ACC112 (cell line): Measurements from ENCODE around the gene INMT.

Source experiments
- H2AFZ ChIP-seq: fragments of 200-600 bp; sonication (generic); one replicate; pipeline ENCODE4 v1.6.0; 2017; ENCODE audit warnings: antibody characterized with exemption, low read length; ENCODE audit not compliant: unreplicated experiment
- H3K27ac ChIP-seq: fragments of 200-600 bp; sonication (generic); 2 replicates; pipeline ENCODE4 v1.5.1; 2014; ENCODE audit warnings: low read depth, mild to moderate bottlenecking, antibody characterized with exemption, low read length, moderate library complexity
- H3K27me3 ChIP-seq: fragments of 200-600 bp; sonication (generic); 2 replicates; pipeline ENCODE4 v1.6.1; 2014; ENCODE audit warnings: mild to moderate bottlenecking, antibody characterized with exemption, low read length, moderate library complexity, mixed read lengths; ENCODE audit not compliant: insufficient read depth
- H3K36me3 ChIP-seq: fragments of 200-600 bp; sonication (generic); 2 replicates; pipeline ENCODE4 v1.6.1; 2016; ENCODE audit warnings: mild to moderate bottlenecking, antibody characterized with exemption, low read length, moderate library complexity, mixed read lengths; ENCODE audit not compliant: insufficient read depth
- H3K4me1 ChIP-seq: fragments of 200-600 bp; sonication (generic); one replicate; pipeline ENCODE4 v1.6.1; 2016; ENCODE audit warnings: low read length, mixed read lengths; ENCODE audit not compliant: insufficient read depth, unreplicated experiment, control insufficient read depth
- H3K4me3 ChIP-seq: fragments of 200-600 bp; sonication (generic); 2 replicates; pipeline ENCODE4 v1.5.1; 2014; ENCODE audit warnings: mild to moderate bottlenecking, low read depth, low read length
- H3K79me2 ChIP-seq: fragments of 200-600 bp; sonication (generic); one replicate; pipeline ENCODE4 v1.6.0; 2016; ENCODE audit warnings: low read length; ENCODE audit not compliant: control insufficient read depth, unreplicated experiment, insufficient read depth

Gene INMT

GRCh38 chr7:30782690-30783089, 30.8 kb downstream of the INMT start:
- no peaks in the 10 kb centered on the region for H3K79me2 ChIP-seq
- no peak overlapping the region for H3K27ac ChIP-seq
- H3K27me3 ChIP-seq, result no peaks in the 10 kb centered on the region
- no peaks in the 10 kb centered on the region for H3K36me3 ChIP-seq
- no peak overlapping the region for H3K4me3 ChIP-seq
- H2AFZ ChIP-seq, result no peak overlapping the region
- H3K4me1 ChIP-seq, result no peaks in the 10 kb centered on the region

GRCh38 chr7:30785786-30786185, 33.9 kb downstream of the INMT start:
- Histone ChIP-seq H3K4me3 (no peak overlapping the region), H2AFZ (no peak overlapping the region), H3K27me3 (no peaks in the 10 kb centered on the region), H3K36me3 (no peaks in the 10 kb centered on the region), H3K27ac (no peak overlapping the region), H3K4me1 (peaks cover 18% of the 10 kb centered on the region), H3K79me2 (no peaks in the 10 kb centered on the region)

- Histone ChIP-seq H3K79me2 (no peaks in the 10 kb centered on the region), H3K4me1 (peaks cover 18% of the 10 kb centered on the region), H3K4me3 (no peak overlapping the region), H3K27ac (no peak overlapping the region), H3K27me3 (no peaks in the 10 kb centered on the region), H3K36me3 (no peaks in the 10 kb centered on the region), H2AFZ (no peak overlapping the region)
Measured at GRCh38 chr7:30787486-30787885, 35.6 kb downstream of the INMT start.

GRCh38 chr7:30788640-30789333, 36.9 kb downstream of the INMT start:
- Histone ChIP-seq H2AFZ (no peak overlapping the region), H3K36me3 (no peaks in the 10 kb centered on the region), H3K27ac (peak overlapping the region; percentile 57)

GRCh38 chr7:30789334-30789711, 37.4 kb downstream of the INMT start:
- no peaks in the 10 kb centered on the region for H3K27me3 ChIP-seq
- no peak overlapping the region for H2AFZ ChIP-seq
- peak overlapping the region; percentile 57 for H3K27ac ChIP-seq
- peaks cover 18% of the 10 kb centered on the region for H3K4me1 ChIP-seq
- no peaks in the 10 kb centered on the region for H3K79me2 ChIP-seq
- no peak overlapping the region for H3K4me3 ChIP-seq
- no peaks in the 10 kb centered on the region for H3K36me3 ChIP-seq

More at GRCh38 chr7:30788640-30789333, 36.9 kb downstream of the INMT start:
- no peaks in the 10 kb centered on the region for H3K79me2 ChIP-seq
- no peaks in the 10 kb centered on the region for H3K27me3 ChIP-seq
- no peak overlapping the region for H3K4me3 ChIP-seq
- H3K4me1 ChIP-seq, result peaks cover 18% of the 10 kb centered on the region

- H3K79me2 ChIP-seq, result no peaks in the 10 kb centered on the region
- H2AFZ ChIP-seq, result no peak overlapping the region
- H3K27me3 ChIP-seq, result no peaks in the 10 kb centered on the region
- H3K36me3 ChIP-seq, result no peaks in the 10 kb centered on the region
- no peak overlapping the region for H3K27ac ChIP-seq
- peaks cover 24% of the 10 kb centered on the region for H3K4me1 ChIP-seq
- H3K4me3 ChIP-seq, result no peak overlapping the region
Measured at GRCh38 chr7:30790356-30790755, 38.4 kb downstream of the INMT start.

- no peaks in the 10 kb centered on the region for H3K79me2 ChIP-seq
- H3K4me3 ChIP-seq, result no peak overlapping the region
- H2AFZ ChIP-seq, result no peak overlapping the region
- H3K36me3 ChIP-seq, result no peaks in the 10 kb centered on the region
- no peaks in the 10 kb centered on the region for H3K27me3 ChIP-seq
- H3K4me1 ChIP-seq, result peaks cover 32% of the 10 kb centered on the region
- no peak overlapping the region for H3K27ac ChIP-seq
Measured at GRCh38 chr7:30791114-30791513, 39.2 kb downstream of the INMT start.

- Histone ChIP-seq H3K27me3 (no peaks in the 10 kb centered on the region), H3K79me2 (no peaks in the 10 kb centered on the region), H3K27ac (no peak overlapping the region), H3K36me3 (no peaks in the 10 kb centered on the region), H2AFZ (no peak overlapping the region), H3K4me1 (peaks cover 40% of the 10 kb centered on the region), H3K4me3 (no peak overlapping the region)
Measured at GRCh38 chr7:30795161-30795948, 43.4 kb downstream of the INMT start.

GRCh38 chr7:30796105-30796869, 44.4 kb downstream of the INMT start:
- no peak overlapping the region for H2AFZ ChIP-seq
- H3K36me3 ChIP-seq, result no peaks in the 10 kb centered on the region
- no peak overlapping the region for H3K4me3 ChIP-seq
- H3K4me1 ChIP-seq, result peaks cover 47% of the 10 kb centered on the region
- no peaks in the 10 kb centered on the region for H3K27me3 ChIP-seq
- H3K27ac ChIP-seq, result no peak overlapping the region
- H3K79me2 ChIP-seq, result no peaks in the 10 kb centered on the region

- no peaks in the 10 kb centered on the region for H3K79me2 ChIP-seq
- H3K36me3 ChIP-seq, result no peaks in the 10 kb centered on the region
- H3K27ac ChIP-seq, result no peak overlapping the region
- no peak overlapping the region for H3K4me3 ChIP-seq
- H2AFZ ChIP-seq, result no peak overlapping the region
- H3K27me3 ChIP-seq, result no peaks in the 10 kb centered on the region
- peaks cover 50% of the 10 kb centered on the region for H3K4me1 ChIP-seq
Measured at GRCh38 chr7:30797176-30798040, 45.5 kb downstream of the INMT start.
